ENCODE results near the gene CARMIL1. TPM values are rescaled to one million over a fixed set of nuclear protein-coding genes. Genes with fewer than 3 reads are reported as not detected.

The CARMIL1 gene
- total RNA-seq, 2 experiments from 2014 or later: 3.9 to 4.7 TPM

DNA sequence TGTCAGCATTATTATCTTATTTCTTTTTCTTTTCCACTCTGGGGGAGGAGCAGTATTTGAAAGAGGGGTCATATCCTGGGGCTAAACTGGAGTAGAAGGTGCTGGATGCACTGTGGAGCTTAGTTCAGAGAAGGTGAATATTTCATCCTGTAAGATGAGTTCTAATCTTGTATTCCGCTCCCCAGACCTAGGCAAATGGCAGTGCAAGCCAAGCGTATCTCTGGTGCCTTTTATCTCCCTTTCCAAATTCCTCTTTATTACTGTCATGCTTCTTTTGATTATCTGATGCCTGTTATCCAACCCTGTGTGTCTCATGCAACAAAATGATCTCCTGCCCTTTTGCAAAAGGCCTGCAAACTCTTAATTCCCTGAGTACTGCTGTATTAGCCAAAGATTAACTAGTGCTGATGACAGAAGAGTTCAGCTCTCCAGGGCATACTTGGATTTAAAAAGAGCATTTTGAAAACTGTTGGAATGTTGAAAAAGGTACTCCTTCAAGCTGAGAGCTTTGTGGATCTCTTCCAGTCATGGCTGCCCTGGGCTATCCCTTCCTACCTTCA is 138.0 kb downstream of the CARMIL1 start:
- H3K36me3 ChIP-seq (ENCODE audit: insufficient read depth, low read length): no peaks in the 10 kb centered on the region
- H3K9me3 ChIP-seq (ENCODE audit: control insufficient read depth in 1 of 2, insufficient read depth in 1 of 2, low read length in 2 of 2): no peaks in the 10 kb centered on the region
- H3K27me3 Mint-ChIP-seq: no peaks in the 10 kb centered on the region
- H3K27me3 ChIP-seq (ENCODE audit: control insufficient read depth in 1 of 2, insufficient read depth in 2 of 2, low read length in 2 of 2): no peaks in the 10 kb centered on the region
- ATAC-seq (ENCODE audit: poor library complexity): no peak
- H3K4me1 ChIP-seq (ENCODE audit: insufficient read depth, low read length): peaks cover 3% of the 10 kb centered on the region
- H3K4me3 Mint-ChIP-seq: no peak overlapping the region
- no peak overlapping the region for H3K27ac ChIP-seq (ENCODE audit: low read depth in 1 of 2, low read length in 2 of 2)
- ChIA-PET CTCF (no interaction called here), POLR2A (no interaction called here)
- TF ChIP-seq, protein P1, sequence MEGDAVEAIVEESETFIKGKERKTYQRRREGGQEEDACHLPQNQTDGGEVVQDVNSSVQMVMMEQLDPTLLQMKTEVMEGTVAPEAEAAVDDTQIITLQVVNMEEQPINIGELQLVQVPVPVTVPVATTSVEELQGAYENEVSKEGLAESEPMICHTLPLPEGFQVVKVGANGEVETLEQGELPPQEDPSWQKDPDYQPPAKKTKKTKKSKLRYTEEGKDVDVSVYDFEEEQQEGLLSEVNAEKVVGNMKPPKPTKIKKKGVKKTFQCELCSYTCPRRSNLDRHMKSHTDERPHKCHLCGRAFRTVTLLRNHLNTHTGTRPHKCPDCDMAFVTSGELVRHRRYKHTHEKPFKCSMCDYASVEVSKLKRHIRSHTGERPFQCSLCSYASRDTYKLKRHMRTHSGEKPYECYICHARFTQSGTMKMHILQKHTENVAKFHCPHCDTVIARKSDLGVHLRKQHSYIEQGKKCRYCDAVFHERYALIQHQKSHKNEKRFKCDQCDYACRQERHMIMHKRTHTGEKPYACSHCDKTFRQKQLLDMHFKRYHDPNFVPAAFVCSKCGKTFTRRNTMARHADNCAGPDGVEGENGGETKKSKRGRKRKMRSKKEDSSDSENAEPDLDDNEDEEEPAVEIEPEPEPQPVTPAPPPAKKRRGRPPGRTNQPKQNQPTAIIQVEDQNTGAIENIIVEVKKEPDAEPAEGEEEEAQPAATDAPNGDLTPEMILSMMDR (IDR thresholded peaks at IDR 0.05): no peak
- DNase-seq: no peak
- H3K9me3 Mint-ChIP-seq: no peaks in the 10 kb centered on the region
- H3K27ac Mint-ChIP-seq: no peak overlapping the region
- no peak overlapping the region for H3K4me3 ChIP-seq (ENCODE audit: low read length)
- peaks cover 40% of the 10 kb centered on the region for H3K4me1 Mint-ChIP-seq (ENCODE audit: low read depth)
- intact Hi-C loops (cut with DNase I, micrococcal nuclease): no loop called here
- H3K36me3 Mint-ChIP-seq (ENCODE audit: low read depth): no peaks in the 10 kb centered on the region

DNA sequence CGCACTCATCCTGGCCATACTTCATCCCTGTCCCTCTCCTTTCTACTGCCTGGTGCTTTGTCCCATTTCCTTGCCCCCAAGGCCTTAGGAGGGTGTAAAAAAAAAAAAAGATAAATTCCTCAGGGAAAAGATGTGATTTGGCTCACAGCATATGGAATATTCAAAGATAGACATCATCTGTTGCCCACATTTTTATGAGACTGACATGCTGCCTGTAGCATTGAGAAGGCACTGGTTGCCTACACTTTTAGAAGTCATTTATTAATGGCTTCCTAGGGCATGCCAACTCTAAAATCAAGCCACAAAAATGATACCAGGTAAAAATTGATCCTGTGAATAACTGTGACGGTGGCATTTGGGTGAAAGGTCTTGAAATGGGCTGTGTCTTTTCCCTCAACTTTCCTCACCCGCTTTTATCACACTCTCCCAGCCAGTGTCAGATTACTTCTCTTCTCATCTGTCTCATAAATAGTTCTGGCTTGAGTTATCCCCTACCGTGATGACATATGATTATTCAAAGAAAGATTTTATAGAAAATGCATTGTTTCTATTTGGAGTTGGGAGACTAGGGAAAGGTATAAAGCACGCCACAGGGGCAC is 139.4 kb downstream of the CARMIL1 start:
- DNase-seq (no peak), ATAC-seq (ENCODE audit: poor library complexity) (no peak)
- H3K27me3 ChIP-seq (ENCODE audit: control insufficient read depth in 1 of 2, insufficient read depth in 2 of 2, low read length in 2 of 2): no peaks in the 10 kb centered on the region
- H3K27ac ChIP-seq (ENCODE audit: low read depth in 1 of 2, low read length in 2 of 2): no peak overlapping the region
- Mint-ChIP-seq H3K27ac (no peak overlapping the region), H3K4me3 (no peak overlapping the region), H3K9me3 (no peaks in the 10 kb centered on the region), H3K36me3 (ENCODE audit: low read depth) (no peaks in the 10 kb centered on the region), H3K4me1 (ENCODE audit: low read depth) (peaks cover 29% of the 10 kb centered on the region), H3K27me3 (no peaks in the 10 kb centered on the region)
- no peaks in the 10 kb centered on the region for H3K9me3 ChIP-seq (ENCODE audit: control insufficient read depth in 1 of 2, insufficient read depth in 1 of 2, low read length in 2 of 2)
- no peaks in the 10 kb centered on the region for H3K36me3 ChIP-seq (ENCODE audit: insufficient read depth, low read length)
- H3K4me3 ChIP-seq (ENCODE audit: low read length): no peak overlapping the region
- H3K4me1 ChIP-seq (ENCODE audit: insufficient read depth, low read length): no peaks in the 10 kb centered on the region
- ChIA-PET POLR2A (interaction anchor here (0.6 kb wide), 1 partner anchor 42 kb away, joined by 4 read pairs; no protein-coding TSS in a partner anchor), CTCF (no interaction called here)
- intact Hi-C loops (cut with DNase I, micrococcal nuclease): no loop called here
- TF ChIP-seq, protein P1 (IDR thresholded peaks at IDR 0.05): no peak

DNA sequence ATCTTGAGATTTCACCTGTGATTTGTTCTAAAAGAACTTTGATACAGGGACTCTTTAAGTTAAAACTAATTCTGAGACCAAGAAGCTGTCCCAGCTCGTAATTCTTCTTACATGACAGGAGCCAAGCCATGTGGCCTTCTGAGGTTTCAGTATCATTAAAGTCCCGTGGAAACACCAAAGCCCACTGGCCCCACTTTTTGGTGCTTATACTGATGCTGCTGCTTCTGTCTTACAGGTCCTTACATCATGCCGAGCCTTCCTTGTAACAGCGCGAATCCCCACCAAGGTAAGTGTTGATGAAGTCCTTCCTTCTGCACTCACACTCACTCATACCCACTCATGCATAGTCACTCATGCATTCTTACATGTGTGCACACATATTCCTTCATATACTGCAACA is 140.7 kb downstream of the CARMIL1 start:
- H3K27ac Mint-ChIP-seq: no peak overlapping the region
- intact Hi-C loops (cut with DNase I, micrococcal nuclease): no loop called here
- TF ChIP-seq, protein P1 (IDR thresholded peaks at IDR 0.05): no peak
- H3K4me1 Mint-ChIP-seq (ENCODE audit: low read depth): peaks cover 17% of the 10 kb centered on the region
- H3K9me3 Mint-ChIP-seq: no peaks in the 10 kb centered on the region
- Histone ChIP-seq H3K4me3 (ENCODE audit: low read length) (no peak overlapping the region), H3K27me3 (ENCODE audit: control insufficient read depth in 1 of 2, insufficient read depth in 2 of 2, low read length in 2 of 2) (no peaks in the 10 kb centered on the region), H3K36me3 (ENCODE audit: insufficient read depth, low read length) (no peaks in the 10 kb centered on the region), H3K4me1 (ENCODE audit: insufficient read depth, low read length) (no peaks in the 10 kb centered on the region), H3K27ac (ENCODE audit: low read depth in 1 of 2, low read length in 2 of 2) (no peak overlapping the region), H3K9me3 (ENCODE audit: control insufficient read depth in 1 of 2, insufficient read depth in 1 of 2, low read length in 2 of 2) (no peaks in the 10 kb centered on the region)
- ChIA-PET CTCF (no interaction called here), POLR2A (no interaction called here)
- DNase-seq: no peak
- H3K36me3 Mint-ChIP-seq (ENCODE audit: low read depth): no peaks in the 10 kb centered on the region
- no peak overlapping the region for H3K4me3 Mint-ChIP-seq
- no peak for ATAC-seq (ENCODE audit: poor library complexity)
- no peaks in the 10 kb centered on the region for H3K27me3 Mint-ChIP-seq

All from CD4-positive, alpha-beta T cell (primary cell).